Adipose tissue (tissue), 3 donors: Measurements from ENCODE around the gene CXCL5. TPM values are rescaled to one million over a fixed set of nuclear protein-coding genes. Genes with fewer than 3 reads are reported as not detected.

Source experiments
- H3K27ac ChIP-seq: one replicate; pipeline ENCODE4 v1.5.1; 2013; ENCODE audit warnings: low read depth, low read length
- WGBS, 3 donors: extraction: QIAGEN DNeasy Blood & Tissue Kit; methylation state at CpG; one replicate each; pipeline ENCODE4 v1.1.7; 2013; 5-methylcytosine and 5-hydroxymethylcytosine counted together
- polyA plus RNA-seq, 3 donors: library from polyadenylated mRNA; stranded (reverse); fragments of 200-250 nt; gene quantifications; one replicate each; pipeline ENCODE4 v1.2.3, GENCODE V29; 2013
- donor health status: healthy with polysubstance abuse.
- donor health status: Bipolar disorder and iron deficiency.
- donor health status: healthy.

Gene CXCL5
- 1 to 10 TPM in 1 of 3 donors, under 1 TPM in 2; 0.06 to 5.4 (median 0.34) TPM for polyA plus RNA-seq

GRCh38 chr4:73998040-73999011 lies at the start of gene CXCL5:
Gene CXCL5, minus strand, starts transcription at chr4:73998677. Its CDS starts 96 bp downstream, at chr4:73998581.
- no peak within 1 kb of the TSS for H3K27ac ChIP-seq
- 12 to 14% (median 12%) methylated on average over 46 of the region's 46 CpGs for WGBS, 3 donors

- no peak overlapping the region for H3K27ac ChIP-seq
- 74 to 83% (median 78%) methylated on average over 1 of the region's 1 CpG for WGBS, 3 donors
Observed at GRCh38 chr4:74047152-74047551, 48.7 kb upstream of the CXCL5 start.

- 90 to 97% (median 94%) methylated on average over 2 of the region's 2 CpGs for WGBS, 3 donors
- H3K27ac ChIP-seq, result no peak overlapping the region
Observed at GRCh38 chr4:74045772-74046171, 47.3 kb upstream of the CXCL5 start.

- H3K27ac ChIP-seq, result no peak overlapping the region
- WGBS, 3 donors, result 64 to 88% (median 85%) methylated on average over 3 of the region's 3 CpGs
Observed at GRCh38 chr4:74045247-74045646, 46.8 kb upstream of the CXCL5 start.

GRCh38 chr4:74044677-74045076 lies 46.2 kb upstream of the CXCL5 start:
- no peak overlapping the region for H3K27ac ChIP-seq
- WGBS, 3 donors, result 81 to 91% (median 88%) methylated on average over 3 of the region's 3 CpGs

- H3K27ac ChIP-seq, result no peak overlapping the region
- 51 to 86% (median 78%) methylated on average over 2 of the region's 2 CpGs for WGBS, 3 donors
Observed at GRCh38 chr4:74042681-74043080, 44.2 kb upstream of the CXCL5 start.

- 36 to 40% (median 37%) methylated on average over 1 of the region's 1 CpG for WGBS, 3 donors
- no peak overlapping the region for H3K27ac ChIP-seq
Observed at GRCh38 chr4:74041418-74041817, 42.9 kb upstream of the CXCL5 start.

GRCh38 chr4:74039315-74039763 lies 40.9 kb upstream of the CXCL5 start:
- no peak overlapping the region for H3K27ac ChIP-seq
- WGBS, 3 donors, result 17 to 23% (median 21%) methylated on average over 4 of the region's 4 CpGs

- no peak within 1 kb of the TSS for H3K27ac ChIP-seq
- 0 to 1% (median 1%) methylated on average over 45 to 60 of the region's 64 CpGs for WGBS, 3 donors
Observed at GRCh38 chr4:74038425-74039314, 40.2 kb upstream of the CXCL5 start, which contains the start of gene CXCL3. Gene CXCL3, minus strand, starts transcription at chr4:74038689. Its CDS starts 78 bp downstream, at chr4:74038611.

GRCh38 chr4:74038086-74038424 lies 39.6 kb upstream of the CXCL5 start:
- WGBS, 3 donors, result 4 to 5% (median 4%) methylated on average over 17 of the region's 17 CpGs
- no peak overlapping the region for H3K27ac ChIP-seq

- 44 to 69% (median 45%) methylated on average over 4 of the region's 4 CpGs for WGBS, 3 donors
- no peak overlapping the region for H3K27ac ChIP-seq
Observed at GRCh38 chr4:74037076-74037955, 38.8 kb upstream of the CXCL5 start.

GRCh38 chr4:74033739-74034138 lies 35.3 kb upstream of the CXCL5 start:
- no peak overlapping the region for H3K27ac ChIP-seq

GRCh38 chr4:74032064-74032463 lies 33.6 kb upstream of the CXCL5 start:
- H3K27ac ChIP-seq, result no peak overlapping the region

- H3K27ac ChIP-seq, result no peak overlapping the region
Observed at GRCh38 chr4:74031576-74031975, 33.1 kb upstream of the CXCL5 start.

GRCh38 chr4:74030285-74030684 lies 31.8 kb upstream of the CXCL5 start:
- no peak overlapping the region for H3K27ac ChIP-seq

GRCh38 chr4:74028504-74028903 lies 30.0 kb upstream of the CXCL5 start:
- WGBS, 3 donors, result 0 to 51% (median 42%) methylated on average over 1 of the region's 1 CpG
- no peak overlapping the region for H3K27ac ChIP-seq

GRCh38 chr4:74023709-74024108 lies 25.2 kb upstream of the CXCL5 start:
- WGBS, 3 donors, result 69 to 92% (median 89%) methylated on average over 2 of the region's 2 CpGs

GRCh38 chr4:74021601-74022000 lies 23.1 kb upstream of the CXCL5 start:
- 40 to 61% (median 44%) methylated on average over 2 of the region's 2 CpGs for WGBS, 3 donors
- no peak overlapping the region for H3K27ac ChIP-seq

More at GRCh38 chr4:74023709-74024108, 25.2 kb upstream of the CXCL5 start:
- H3K27ac ChIP-seq, result no peak overlapping the region
